Measurements from ENCODE around the gene ACOT8.
A peak's percentile ranks its signal among the peaks of the same experiment; 100 is the strongest.

ACOT8 gene

DNA sequence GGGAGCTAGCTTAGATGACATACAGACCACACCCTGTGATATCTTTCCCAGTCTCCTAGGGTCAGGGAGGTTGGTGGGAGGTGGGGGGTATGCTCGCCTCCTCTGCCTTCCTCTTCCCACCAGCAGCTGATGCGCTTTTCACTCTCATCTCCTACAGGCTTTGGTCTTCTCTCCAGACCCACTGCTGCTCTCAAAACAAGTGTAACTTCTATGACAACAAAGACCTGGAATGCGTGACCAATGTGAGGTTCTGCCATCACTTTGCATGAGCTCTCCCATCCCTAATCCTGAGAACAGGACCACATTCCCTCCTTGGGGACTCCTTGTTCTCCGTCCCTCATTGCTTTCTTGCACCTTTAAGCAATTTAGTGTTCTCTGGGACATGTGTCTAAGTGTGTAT lies 36.6 kb upstream of the ACOT8 start:
- no peaks in the 10 kb centered on the region for H3K9me3 ChIP-seq (ENCODE audit: control insufficient read depth, low read length)
- no peak overlapping the region for H3K4me3 ChIP-seq (ENCODE audit: low read length)
- no peaks in the 10 kb centered on the region for H3K27me3 ChIP-seq (ENCODE audit: control insufficient read depth, insufficient read depth, low read length)
- H3K9ac ChIP-seq (ENCODE audit: low read length): no peak overlapping the region
- peaks cover 12% of the 10 kb centered on the region for H3K36me3 ChIP-seq (ENCODE audit: control insufficient read depth, insufficient read depth, low read length)
- peaks cover 12% of the 10 kb centered on the region for H3K4me1 ChIP-seq (ENCODE audit: control insufficient read depth, insufficient read depth, low read length)

DNA sequence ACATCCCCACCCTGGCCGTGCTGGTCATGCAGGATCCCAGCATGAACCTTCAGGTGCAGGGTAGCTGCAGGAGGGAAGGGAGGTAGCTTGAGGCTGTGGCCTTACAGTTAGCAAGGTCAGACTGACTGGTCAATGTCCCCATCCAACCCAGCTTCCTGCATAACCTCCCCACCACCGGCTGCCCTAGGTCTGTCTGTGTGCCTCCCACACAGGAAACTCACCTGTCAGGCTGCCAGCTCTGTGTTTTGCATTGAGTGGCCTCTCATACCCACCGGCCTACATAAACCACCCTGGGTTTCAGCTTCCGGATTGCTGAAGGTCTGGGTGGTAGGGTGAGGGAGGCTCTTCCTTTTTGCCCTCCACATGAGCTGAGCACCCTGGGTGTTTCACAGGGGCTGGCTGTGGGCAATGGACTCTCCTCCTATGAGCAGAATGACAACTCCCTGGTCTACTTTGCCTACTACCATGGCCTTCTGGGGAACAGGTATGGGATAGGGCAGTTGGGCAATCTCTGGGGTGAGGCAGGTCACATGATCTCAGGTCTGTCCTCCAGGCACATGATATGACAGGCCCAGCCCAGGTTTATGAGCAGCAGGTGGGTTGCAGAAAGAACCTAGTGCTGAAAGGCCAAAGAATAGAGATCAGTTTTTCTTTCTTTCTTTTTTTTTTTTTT lies 35.8 kb upstream of the ACOT8 start:
- no peaks in the 10 kb centered on the region for H3K9me3 ChIP-seq (ENCODE audit: control insufficient read depth, low read length)
- no peaks in the 10 kb centered on the region for H3K27me3 ChIP-seq (ENCODE audit: control insufficient read depth, insufficient read depth, low read length)
- peaks cover 12% of the 10 kb centered on the region for H3K4me1 ChIP-seq (ENCODE audit: control insufficient read depth, insufficient read depth, low read length)
- H3K4me3 ChIP-seq (ENCODE audit: low read length): no peak overlapping the region
- H3K36me3 ChIP-seq (ENCODE audit: control insufficient read depth, insufficient read depth, low read length): peaks cover 12% of the 10 kb centered on the region
- no peak overlapping the region for H3K9ac ChIP-seq (ENCODE audit: low read length)

DNA sequence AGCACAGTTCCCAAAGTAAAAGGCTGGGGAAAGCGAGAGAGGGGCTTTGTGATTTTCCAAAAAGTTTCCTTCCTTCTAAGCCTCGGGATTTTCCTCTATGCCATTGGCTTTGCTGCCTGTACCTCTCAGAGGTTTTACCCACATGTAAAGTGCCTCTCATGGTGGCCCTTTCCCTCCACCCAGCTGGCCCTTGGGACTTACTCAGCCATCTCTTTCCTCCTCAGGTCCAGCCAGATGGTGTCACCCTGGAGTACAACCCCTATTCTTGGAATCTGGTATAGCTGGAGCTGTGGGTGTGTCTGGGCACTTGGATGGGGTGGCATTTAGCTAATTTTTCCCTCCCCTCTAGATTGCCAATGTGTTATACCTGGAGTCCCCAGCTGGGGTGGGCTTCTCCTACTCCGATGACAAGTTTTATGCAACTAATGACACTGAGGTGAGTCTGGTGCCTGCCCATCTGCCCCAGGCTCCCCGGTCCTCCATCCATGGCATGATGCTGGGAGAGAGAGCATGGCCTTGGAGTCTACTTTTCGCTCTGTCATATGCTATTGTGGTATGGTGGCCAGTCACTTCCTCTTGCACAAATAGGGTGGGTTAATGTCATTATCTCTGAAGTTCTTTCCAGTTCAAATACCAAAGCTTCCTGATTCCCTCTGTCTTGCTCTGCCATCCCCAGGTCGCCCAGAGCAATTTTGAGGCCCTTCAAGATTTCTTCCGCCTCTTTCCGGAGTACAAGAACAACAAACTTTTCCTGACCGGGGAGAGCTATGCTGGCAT lies 35.0 kb upstream of the ACOT8 start:
- peaks cover 12% of the 10 kb centered on the region for H3K36me3 ChIP-seq (ENCODE audit: control insufficient read depth, insufficient read depth, low read length)
- H3K27me3 ChIP-seq (ENCODE audit: control insufficient read depth, insufficient read depth, low read length): no peaks in the 10 kb centered on the region
- peak overlapping the region; percentile 70 for H3K9ac ChIP-seq (ENCODE audit: low read length)
- H3K4me3 ChIP-seq (ENCODE audit: low read length): peak overlapping the region; percentile 68
- no peaks in the 10 kb centered on the region for H3K9me3 ChIP-seq (ENCODE audit: control insufficient read depth, low read length)
- peaks cover 12% of the 10 kb centered on the region for H3K4me1 ChIP-seq (ENCODE audit: control insufficient read depth, insufficient read depth, low read length)

DNA sequence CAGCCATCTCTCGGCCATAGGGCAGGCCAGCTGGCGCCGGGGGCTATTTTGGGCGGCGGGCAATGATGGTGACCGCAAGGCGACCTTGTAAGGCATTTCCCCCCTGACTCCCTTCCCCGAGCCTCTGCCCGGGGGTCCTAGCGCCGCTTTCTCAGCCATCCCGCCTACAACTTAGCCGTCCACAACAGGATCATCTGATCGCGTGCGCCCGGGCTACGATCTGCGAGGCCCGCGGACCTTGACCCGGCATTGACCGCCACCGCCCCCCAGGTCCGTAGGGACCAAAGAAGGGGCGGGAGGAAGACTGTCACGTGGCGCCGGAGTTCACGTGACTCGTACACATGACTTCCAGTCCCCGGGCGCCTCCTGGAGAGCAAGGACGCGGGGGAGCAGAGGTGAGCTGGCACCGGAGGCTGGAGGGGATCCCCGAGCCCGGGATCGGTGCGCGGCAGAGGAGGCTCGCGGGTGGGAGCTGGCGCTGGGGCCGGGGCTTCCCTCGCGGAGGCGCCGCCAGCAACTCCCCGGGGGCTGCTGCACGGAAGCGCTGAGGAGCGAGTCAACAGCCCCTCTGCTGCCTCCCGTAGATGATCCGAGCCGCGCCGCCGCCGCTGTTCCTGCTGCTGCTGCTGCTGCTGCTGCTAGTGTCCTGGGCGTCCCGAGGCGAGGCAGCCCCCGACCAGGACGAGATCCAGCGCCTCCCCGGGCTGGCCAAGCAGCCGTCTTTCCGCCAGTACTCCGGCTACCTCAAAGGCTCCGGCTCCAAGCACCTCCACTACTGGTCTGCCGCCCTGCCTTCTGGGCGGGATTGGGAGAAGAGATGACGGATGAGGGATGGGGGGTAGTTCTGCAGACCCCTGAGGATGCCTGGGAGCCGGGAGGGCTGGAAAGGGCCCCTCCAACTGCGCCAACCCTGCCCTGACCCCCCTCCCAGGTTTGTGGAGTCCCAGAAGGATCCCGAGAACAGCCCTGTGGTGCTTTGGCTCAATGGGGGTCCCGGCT lies 34.1 kb upstream of the ACOT8 start, which contains the start of the genes CTSA and NEURL2:
Gene CTSA, plus strand, starts transcription at position 351 of the 999 bp plus-strand sequence. Its CDS starts 234 bp downstream, at position 585.
Gene NEURL2, minus strand, starts transcription at position 224 of the 999 bp plus-strand sequence. Its CDS starts 217 bp downstream, at position 7.
- Histone ChIP-seq H3K9ac (ENCODE audit: low read length) (peak within 1 kb of the TSS; percentile 70), H3K4me3 (ENCODE audit: low read length) (peak within 1 kb of the TSS; percentile 68), H3K27me3 (ENCODE audit: control insufficient read depth, insufficient read depth, low read length) (no peaks in the 10 kb centered on the region), H3K36me3 (ENCODE audit: control insufficient read depth, insufficient read depth, low read length) (peaks cover 8% of the 10 kb centered on the region), H3K9me3 (ENCODE audit: control insufficient read depth, low read length) (no peaks in the 10 kb centered on the region), H3K4me1 (ENCODE audit: control insufficient read depth, insufficient read depth, low read length) (peaks cover 12% of the 10 kb centered on the region)

DNA sequence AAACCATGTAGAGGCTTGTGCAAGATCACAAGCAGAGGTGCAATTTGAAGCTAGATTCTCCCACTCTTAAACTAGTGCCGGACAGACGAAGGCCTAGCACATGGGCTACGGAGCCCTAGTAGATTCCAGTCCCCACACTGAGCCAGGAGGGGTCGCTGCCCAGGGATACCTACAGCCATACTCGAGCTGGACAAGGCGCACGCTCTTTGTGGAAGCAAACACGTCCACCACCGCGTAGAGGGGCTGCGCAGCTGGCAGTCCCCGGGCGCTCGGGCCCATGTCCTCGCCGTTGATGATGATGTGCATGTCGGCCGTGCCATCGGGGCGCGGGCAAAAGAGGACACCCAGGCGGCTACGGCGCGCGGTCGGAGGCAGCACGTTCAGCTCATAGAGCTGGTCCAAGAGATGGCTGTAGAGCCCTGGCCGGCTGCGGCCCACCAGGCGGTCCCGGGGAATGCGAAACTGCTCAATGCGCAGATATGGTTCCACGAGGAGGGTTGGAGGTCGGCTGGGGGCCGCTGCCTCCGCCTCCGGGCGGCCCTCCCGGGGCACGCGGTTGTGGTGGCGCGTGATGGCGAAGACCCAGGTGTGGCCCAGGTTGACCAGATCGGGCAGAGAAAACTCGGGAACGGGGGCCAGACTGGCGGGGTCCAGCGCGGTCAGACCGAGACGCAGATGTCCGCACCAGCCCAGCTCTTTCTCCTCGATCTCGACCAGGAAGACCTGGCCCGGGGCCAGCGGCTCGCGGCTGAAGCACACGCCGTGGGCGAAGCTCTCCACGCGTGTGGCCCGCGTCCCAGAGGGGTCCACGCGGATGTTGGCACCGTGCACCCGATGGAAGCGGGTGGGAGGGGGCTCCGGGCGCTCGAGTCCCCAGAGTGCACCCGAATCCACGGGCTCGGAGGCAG lies 33.1 kb upstream of the ACOT8 start:
- peaks cover 12% of the 10 kb centered on the region for H3K4me1 ChIP-seq (ENCODE audit: control insufficient read depth, insufficient read depth, low read length)
- H3K27me3 ChIP-seq (ENCODE audit: control insufficient read depth, insufficient read depth, low read length): no peaks in the 10 kb centered on the region
- peak overlapping the region; percentile 68 for H3K4me3 ChIP-seq (ENCODE audit: low read length)
- peak overlapping the region; percentile 70 for H3K9ac ChIP-seq (ENCODE audit: low read length)
- H3K36me3 ChIP-seq (ENCODE audit: control insufficient read depth, insufficient read depth, low read length): peaks cover 8% of the 10 kb centered on the region
- no peaks in the 10 kb centered on the region for H3K9me3 ChIP-seq (ENCODE audit: control insufficient read depth, low read length)

DNA sequence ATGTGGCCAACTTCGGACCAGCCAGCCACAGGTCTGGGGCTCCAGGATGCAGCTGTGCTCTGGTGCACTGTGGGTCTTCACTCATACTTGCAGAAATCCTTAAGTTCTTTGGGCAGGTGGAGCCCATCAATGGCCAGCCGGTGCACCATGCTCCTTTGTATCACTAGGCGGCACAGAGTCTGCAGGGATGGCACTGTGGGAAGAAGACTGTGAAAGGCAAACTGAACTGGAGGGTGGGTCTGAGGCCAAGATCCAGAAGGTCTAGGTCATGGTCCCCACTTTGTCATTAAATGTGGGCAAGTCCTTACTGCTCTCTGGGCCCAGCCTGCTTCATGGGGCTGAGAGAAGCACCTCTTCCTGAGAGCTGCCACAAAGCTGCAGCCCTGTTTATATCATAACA lies 31.5 kb upstream of the ACOT8 start:
- H3K9me3 ChIP-seq (ENCODE audit: control insufficient read depth, low read length): no peaks in the 10 kb centered on the region
- H3K27me3 ChIP-seq (ENCODE audit: control insufficient read depth, insufficient read depth, low read length): no peaks in the 10 kb centered on the region
- peaks cover 12% of the 10 kb centered on the region for H3K4me1 ChIP-seq (ENCODE audit: control insufficient read depth, insufficient read depth, low read length)
- H3K9ac ChIP-seq (ENCODE audit: low read length): no peak overlapping the region
- no peaks in the 10 kb centered on the region for H3K36me3 ChIP-seq (ENCODE audit: control insufficient read depth, insufficient read depth, low read length)
- no peak overlapping the region for H3K4me3 ChIP-seq (ENCODE audit: low read length)

DNA sequence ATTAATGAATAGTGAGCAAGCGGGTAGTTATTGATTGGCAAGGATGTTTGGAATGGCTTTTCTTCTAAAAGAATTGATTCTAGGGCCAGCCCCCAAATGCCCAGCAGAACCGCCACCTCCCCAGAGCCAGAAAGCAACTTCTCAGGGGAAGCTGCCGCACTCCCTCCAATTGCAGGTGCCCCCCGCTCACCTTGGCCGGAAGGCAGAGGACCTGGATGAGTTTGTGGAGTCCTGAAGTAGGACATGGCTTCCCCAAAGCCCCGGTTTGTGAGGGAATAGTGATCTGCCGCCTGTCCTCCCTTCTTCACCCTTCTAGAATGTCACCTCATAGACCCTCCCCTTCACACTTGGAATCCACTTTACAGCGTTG lies 30.1 kb upstream of the ACOT8 start, which contains the start of gene SPATA25:
Gene SPATA25, minus strand, starts transcription at position 277 of the 370 bp plus-strand sequence. Its CDS starts 32 bp downstream, at position 245.
- no peak within 1 kb of the TSS for H3K9ac ChIP-seq (ENCODE audit: low read length)
- H3K4me3 ChIP-seq (ENCODE audit: low read length): no peak within 1 kb of the TSS
- H3K27me3 ChIP-seq (ENCODE audit: control insufficient read depth, insufficient read depth, low read length): no peaks in the 10 kb centered on the region
- peaks cover 8% of the 10 kb centered on the region for H3K4me1 ChIP-seq (ENCODE audit: control insufficient read depth, insufficient read depth, low read length)
- peaks cover 7% of the 10 kb centered on the region for H3K36me3 ChIP-seq (ENCODE audit: control insufficient read depth, insufficient read depth, low read length)
- no peaks in the 10 kb centered on the region for H3K9me3 ChIP-seq (ENCODE audit: control insufficient read depth, low read length)

DNA sequence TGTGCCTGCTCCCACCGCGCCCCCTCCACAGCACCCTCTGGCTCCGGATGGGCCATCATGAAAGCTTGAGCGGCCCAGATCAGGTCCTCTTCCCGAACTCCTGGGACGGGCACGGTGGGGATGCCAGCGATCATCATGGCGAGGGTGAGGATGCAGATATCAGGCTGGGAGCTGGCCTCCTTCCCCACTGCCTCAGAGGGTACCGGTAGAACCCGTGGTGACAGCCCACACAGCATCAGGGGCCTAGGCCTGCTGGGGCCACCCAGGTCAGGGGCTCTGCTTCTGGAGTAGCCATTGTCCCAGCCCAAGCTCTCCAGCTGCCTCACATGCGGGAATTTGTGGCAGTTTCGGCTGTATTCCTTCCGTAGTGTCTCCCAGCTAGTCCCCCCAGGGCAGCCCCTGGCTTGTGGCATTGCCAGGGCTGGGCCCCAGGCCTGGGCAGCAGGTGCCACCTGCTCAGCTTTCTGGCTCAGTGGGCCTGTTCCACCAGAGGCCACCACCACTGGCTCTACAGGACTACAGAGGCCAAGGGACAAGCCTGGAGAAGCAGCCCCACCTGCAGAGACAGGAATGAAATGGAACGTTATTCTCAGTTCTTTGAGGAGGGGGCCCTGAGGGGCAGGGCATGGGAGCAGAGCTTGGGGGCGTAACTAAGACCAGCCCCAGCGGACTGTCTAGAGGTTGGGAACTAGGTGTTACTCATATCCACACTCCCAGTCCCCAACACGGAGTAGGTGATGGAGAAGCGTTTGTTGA lies 29.6 kb upstream of the ACOT8 start:
- Histone ChIP-seq H3K9ac (ENCODE audit: low read length) (no peak overlapping the region), H3K27me3 (ENCODE audit: control insufficient read depth, insufficient read depth, low read length) (no peaks in the 10 kb centered on the region), H3K9me3 (ENCODE audit: control insufficient read depth, low read length) (no peaks in the 10 kb centered on the region), H3K4me1 (ENCODE audit: control insufficient read depth, insufficient read depth, low read length) (peaks cover 2% of the 10 kb centered on the region), H3K4me3 (ENCODE audit: low read length) (no peak overlapping the region), H3K36me3 (ENCODE audit: control insufficient read depth, insufficient read depth, low read length) (peaks cover 7% of the 10 kb centered on the region)

DNA sequence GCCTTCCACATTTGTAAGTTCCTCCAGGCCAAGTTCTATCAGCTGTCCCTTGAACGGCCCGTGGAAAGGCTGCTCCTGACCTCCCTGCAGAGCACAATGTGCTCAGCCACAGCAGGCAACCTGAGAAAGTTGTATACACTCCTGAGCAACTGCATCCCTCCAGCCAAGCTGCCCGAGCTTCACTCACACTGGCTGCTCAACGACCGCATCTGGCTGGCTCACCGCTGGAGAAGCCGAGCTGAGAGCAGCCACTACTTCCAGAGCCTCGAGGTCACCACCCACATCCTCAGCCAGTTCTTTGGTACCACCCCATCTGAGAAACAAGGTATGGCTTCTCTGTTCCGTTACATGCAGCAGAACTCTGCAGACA lies 25.9 kb upstream of the ACOT8 start:
- H3K36me3 ChIP-seq (ENCODE audit: control insufficient read depth, insufficient read depth, low read length): peaks cover 9% of the 10 kb centered on the region
- no peak overlapping the region for H3K4me3 ChIP-seq (ENCODE audit: low read length)
- no peaks in the 10 kb centered on the region for H3K9me3 ChIP-seq (ENCODE audit: control insufficient read depth, low read length)
- H3K9ac ChIP-seq (ENCODE audit: low read length): no peak overlapping the region
- no peaks in the 10 kb centered on the region for H3K4me1 ChIP-seq (ENCODE audit: control insufficient read depth, insufficient read depth, low read length)
- H3K27me3 ChIP-seq (ENCODE audit: control insufficient read depth, insufficient read depth, low read length): no peaks in the 10 kb centered on the region

DNA sequence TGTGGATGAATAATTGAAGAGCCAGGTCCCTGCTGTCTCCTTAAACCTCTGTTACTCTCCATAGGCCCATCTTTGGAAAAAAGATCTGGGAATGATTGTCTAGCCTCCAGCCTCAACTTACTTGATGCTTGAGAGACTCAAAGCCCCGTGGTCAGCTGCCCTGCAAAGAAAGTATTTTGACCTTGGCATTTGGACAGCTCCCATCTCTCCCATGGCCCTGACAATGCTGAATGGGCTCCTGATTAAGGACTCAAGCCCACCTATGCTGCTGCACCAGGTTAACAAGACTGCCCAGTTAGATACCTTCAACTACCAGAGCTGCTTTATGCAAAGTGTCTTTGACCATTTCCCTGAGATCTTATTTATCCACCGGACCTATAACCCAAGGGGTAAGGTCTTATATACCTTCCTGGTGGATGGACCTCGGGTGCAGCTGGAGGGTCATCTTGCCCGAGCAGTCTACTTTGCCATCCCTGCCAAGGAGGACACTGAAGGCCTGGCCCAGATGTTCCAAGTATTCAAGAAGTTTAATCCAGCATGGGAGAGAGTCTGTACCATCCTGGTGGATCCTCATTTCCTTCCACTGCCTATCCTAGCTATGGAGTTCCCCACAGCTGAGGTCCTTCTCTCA lies 25.4 kb upstream of the ACOT8 start:
- Histone ChIP-seq H3K27me3 (ENCODE audit: control insufficient read depth, insufficient read depth, low read length) (no peaks in the 10 kb centered on the region), H3K4me1 (ENCODE audit: control insufficient read depth, insufficient read depth, low read length) (no peaks in the 10 kb centered on the region), H3K4me3 (ENCODE audit: low read length) (no peak overlapping the region), H3K9ac (ENCODE audit: low read length) (no peak overlapping the region), H3K9me3 (ENCODE audit: control insufficient read depth, low read length) (no peaks in the 10 kb centered on the region), H3K36me3 (ENCODE audit: control insufficient read depth, insufficient read depth, low read length) (peaks cover 12% of the 10 kb centered on the region)

Data from mucosa of stomach (tissue), 1 donor.